Hematopoietic multipotent progenitor cell treated with erythropoietin and hydrocortisone succinate and interleukin-3 and kit ligand, for 8 days (in vitro differentiated cells): Measurements from ENCODE around the gene GCC1.
A peak's percentile ranks its signal among the peaks of the same experiment; 100 is the strongest.

Experiments
- DNase-seq: peaks from one replicate; pipeline ENCODE4 v3.0.0-alpha.2; 2015

Gene GCC1, protein sequence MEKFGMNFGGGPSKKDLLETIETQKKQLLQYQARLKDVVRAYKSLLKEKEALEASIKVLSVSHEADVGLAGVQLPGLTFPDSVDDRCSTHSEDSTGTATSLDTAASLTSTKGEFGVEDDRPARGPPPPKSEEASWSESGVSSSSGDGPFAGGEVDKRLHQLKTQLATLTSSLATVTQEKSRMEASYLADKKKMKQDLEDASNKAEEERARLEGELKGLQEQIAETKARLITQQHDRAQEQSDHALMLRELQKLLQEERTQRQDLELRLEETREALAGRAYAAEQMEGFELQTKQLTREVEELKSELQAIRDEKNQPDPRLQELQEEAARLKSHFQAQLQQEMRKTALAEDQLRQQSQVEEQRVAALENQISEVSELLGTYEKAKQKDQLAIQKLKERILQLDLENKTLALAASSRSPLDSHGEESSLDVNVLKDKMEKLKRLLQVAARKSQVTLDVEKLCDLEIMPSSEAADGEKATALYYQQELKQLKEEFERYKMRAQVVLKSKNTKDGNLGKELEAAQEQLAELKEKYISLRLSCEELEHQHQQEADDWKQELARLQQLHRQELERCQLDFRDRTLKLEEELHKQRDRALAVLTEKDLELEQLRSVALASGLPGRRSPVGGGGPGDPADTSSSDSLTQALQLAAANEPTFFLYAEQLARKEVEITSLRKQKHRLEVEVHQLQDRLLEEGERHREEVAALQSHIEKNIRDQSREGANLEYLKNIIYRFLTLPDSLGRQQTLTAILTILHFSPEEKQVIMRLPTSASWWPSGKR

DNA sequence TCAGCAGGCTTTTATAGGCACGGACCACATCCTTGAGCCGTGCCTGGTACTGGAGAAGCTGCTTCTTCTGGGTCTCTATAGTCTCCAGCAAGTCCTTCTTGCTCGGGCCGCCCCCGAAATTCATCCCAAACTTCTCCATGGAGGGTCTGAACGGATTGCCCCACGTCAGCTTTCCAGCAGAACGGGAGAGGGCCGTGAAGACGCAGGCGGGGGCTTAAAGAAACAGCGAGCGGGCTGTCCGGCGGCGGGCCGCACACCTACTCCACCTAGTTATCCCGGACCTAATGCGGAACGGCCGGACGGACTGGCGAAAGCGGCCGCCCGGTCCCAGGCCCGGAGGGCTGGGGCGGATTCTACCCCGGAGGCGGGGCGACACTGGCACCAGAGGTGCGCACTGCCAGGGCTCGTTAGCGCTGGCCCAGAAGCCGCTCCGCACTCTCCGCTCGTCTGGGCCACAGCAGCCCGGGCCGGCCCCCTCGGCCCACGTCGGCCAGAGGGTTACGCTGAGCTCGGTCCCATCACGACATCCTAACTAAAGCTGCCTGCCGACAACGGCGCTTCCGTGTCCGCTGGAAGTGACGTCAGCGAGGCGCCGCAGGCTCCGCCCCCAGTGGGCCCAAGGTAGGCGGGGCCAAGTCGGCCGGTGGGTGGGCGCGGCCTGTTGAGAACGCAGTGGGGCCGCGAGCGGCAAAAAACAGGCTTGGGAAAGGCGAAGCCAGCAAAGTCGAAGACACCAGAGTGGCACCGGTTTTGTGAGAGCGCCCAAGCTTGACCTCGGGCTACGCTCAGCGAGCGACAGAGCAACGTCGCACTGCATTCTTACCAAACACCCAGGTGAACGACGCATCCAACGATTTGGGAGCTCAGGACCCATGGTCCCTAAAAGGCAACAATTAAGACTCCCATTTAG lies at the start of gene GCC1:
Gene GCC1 (minus strand): TSS at position 553 of the 910 bp plus-strand sequence. CDS start 414 bp downstream, at position 139.
- peak; percentile 88 for DNase-seq

DNA sequence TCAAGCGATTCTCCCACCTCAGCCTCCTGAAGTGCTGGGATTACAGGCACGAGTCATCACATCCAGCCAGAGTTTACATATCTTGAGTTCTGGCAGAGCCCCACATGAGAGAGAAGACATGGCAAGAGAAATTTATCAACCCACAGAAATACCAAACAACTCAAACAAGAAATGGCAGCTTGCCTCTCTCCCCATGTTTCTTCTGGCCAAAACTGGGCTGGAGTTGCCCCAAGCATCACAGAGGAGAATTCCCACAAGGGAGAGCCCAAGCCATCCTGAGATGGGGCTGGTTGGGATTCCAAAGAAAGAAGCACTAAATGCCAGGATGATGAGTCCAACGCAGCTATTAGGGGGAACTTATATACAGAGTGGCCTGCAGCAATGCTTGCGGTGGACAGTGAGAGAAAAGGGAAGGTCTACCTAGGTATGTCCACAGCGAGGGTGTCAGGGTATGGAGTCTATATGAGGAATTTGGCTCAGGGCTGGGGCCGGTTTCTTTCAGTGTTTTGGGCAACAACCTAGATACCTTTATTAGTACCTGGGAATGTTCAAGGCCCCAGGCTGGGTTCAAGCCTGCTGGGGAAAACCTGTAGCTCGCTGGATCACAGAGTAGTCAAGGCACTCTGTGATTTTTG lies 47.0 kb upstream of the GCC1 start:
- DNase-seq, result no peak

DNA sequence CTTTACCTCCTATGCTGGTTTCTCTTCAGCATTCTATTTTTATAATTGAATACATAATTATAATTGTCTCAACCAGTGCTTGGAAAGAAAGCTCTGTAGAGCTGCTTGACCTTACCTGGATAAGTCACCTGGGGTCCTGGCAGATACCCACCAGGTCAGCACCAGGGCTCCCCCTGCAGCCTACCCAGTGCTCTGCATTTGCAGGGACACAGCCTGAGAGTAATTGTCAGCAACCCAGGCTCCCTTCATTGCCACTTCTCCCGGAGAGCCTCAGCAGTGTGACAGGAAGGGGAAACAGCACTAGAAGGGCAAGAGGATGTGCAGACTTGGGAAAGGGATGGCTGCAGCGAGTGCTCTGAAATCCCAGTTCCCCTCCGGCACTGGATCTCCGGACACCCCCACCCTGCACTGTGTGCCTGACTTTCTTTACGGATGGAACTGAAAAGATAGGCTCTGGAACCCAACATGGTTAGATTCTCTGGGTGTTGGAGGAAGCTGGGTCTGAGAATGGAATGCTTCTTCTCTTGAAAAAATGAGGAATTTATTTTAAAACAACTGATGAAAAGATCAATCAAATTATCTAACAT lies 44.0 kb upstream of the GCC1 start:
- no peak for DNase-seq

DNA sequence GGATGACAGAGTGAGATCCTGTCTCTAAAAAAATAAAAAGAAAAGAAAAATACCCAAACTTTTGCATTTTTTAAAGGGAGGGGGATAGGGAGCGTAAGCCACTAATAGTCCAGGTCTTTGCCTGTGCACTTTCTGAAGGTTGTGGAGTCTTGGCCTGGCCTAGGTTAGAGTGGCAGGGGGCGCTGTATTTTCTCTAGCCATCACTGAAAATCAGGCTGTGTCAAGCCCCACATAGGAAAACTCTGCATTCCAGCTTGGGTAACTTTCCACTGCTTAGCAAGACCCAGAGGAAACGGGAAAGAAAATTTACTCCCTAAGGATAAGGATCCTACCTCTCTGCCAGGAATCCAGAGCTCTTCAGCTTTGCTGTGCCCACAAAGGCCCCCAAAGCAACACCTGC lies 43.0 kb upstream of the GCC1 start:
- no peak for DNase-seq

DNA sequence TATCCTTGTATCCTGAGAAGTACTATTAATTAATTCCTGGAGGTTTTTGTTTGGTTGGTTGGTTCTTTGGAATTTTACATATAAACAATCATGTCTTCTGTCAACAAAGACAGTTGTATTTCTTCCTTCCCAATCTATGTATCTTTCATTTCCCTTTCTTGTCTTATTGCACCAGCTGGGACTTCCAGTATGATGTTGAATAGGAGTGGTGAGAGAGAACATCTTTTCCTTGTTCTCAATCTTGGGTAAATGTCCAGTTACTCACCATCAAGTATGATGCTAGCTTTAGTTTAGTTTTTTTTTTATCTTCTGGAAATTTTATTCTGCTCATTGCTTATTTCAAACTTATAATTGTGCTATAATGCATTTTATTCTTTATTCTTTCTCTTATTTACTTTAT lies 39.9 kb upstream of the GCC1 start:
- no peak for DNase-seq

DNA sequence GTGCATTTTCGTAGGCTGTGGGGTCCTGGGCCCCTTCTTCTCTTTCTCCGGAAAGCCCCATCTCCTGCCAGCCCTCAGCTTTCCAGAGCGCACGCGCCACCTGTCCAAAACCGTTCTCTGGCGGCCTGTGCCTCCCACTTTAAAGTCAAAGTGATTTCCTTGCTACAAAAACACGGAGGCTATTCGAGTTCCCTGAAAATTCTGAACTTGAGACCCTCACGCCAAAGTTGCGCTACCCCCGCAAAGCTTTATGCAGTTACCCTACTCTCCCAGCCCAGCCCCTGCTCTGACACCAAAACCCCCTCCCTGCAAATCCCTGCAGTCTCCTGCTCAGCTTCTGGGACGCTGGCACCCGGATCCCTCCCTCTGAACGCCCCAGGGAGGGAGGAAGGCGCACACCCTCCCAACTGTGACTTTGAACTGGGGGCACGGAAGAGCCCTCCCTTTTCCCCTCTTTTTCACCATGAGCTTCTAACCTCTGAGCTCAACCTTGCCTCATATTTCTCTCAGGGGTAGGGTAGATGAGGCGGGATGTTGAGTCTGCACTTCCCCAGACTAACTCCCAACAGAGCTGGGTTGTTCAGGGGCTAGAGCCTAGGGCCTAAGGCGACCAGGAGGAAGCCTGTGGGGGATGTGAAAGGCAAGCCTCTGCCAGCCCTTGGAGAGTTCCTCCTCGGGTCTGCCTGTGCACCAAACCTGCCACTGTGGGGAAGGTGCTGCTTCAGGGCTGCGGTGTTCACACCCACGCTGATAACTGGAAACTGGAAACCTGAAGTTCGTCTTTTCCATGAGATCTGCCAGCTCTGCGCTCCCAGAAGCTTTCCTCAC lies 35.2 kb upstream of the GCC1 start:
- DNase-seq, result no peak

DNA sequence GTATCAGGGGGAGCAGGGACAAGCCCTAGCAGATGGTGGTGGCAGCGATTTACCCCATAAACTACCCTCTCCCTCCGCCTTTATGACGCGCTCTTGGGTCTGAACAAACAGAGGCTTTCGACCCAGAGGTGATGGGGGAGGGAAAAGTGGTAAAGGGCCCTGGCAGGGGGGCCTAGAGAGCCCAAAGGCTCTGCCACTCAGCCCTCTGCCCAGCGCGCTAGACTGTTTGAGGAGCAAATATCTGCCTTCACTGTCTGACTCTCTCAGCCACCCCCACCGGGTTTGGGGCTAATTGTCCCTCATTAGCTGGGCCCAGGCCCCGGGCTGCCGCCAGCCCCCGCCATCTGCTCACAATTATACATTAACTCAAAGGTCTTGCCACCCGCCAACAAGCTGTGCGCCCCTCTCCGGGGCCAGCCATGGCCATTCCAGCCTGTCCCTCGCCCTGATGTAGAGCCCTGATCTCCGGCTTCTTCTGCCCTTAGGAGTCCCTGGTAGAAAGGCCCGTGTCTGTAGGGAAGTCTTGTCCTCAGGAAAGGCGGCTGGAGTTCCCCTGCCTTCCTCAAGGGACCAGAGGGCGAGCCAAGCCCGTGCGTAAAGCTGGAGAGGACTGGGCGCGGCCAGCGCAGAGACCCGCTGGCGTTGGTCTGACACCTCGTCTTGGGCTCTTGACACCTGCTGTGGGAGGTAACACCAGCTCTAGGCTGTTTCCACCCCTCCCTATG lies 34.4 kb upstream of the GCC1 start:
- DNase-seq, result no peak

DNA sequence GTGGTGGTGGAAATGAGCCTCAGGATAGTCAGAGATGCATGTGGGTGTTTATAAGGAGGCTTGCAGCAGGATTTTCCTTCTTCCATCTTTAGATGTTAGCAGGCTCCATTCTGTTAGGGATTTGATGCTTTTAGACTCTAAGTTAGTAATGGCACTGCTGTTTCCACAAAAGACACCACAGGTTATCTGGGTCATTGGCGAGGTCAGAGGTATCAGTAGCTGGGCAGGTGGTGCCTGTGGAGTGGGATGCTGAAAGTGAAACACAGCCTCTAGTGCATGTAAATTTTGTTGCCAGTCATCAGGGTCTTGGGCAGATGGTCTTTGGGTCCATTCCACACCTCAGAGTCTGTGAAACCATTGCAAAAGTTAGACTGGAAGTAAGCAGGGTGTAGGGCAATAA lies 33.4 kb upstream of the GCC1 start:
- DNase-seq, result no peak

DNA sequence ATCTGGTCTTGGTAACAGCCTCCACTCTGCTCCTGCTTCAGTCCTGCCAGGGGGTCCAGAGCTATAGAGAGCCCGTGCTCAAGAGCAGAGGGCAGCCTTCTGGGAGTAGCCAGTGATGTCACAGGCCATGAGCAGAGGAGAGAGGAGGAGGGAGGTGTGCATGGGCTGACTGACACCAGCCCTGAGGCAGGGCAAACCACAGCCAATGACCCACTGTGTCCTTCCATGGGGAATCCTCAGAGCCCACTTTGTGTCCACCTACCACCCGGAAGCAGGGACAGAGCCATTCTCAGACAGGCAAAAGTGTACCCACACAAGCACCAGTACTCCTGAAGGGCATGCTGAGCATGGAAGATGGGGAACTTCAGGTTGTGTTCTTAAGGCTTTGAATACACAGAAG lies 32.6 kb upstream of the GCC1 start, which contains the start of gene PAX4:
Gene PAX4 (minus strand): TSS at position 101 of the 400 bp plus-strand sequence. CDS start 2,214 bp downstream, outside the sequence.
- DNase-seq, result no peak

DNA sequence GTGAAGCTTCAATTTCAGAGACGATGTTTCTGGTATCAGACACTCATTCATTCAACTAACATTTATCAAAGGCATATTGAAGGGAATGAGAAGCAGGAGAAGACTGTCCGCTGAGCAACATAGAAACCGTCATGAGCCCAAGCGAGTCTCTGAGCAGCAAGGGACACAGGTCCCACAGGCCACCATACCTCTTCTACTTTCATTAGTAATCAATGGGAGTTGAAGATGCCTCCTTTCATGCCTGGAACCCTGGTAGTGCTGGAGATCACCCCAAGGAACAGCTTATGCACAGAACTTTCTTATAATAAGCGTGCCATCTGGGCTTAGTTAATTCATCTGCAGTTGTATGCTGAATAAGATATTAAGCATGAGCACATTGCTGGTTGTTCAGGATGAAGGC lies 31.3 kb upstream of the GCC1 start:
- no peak for DNase-seq

DNA sequence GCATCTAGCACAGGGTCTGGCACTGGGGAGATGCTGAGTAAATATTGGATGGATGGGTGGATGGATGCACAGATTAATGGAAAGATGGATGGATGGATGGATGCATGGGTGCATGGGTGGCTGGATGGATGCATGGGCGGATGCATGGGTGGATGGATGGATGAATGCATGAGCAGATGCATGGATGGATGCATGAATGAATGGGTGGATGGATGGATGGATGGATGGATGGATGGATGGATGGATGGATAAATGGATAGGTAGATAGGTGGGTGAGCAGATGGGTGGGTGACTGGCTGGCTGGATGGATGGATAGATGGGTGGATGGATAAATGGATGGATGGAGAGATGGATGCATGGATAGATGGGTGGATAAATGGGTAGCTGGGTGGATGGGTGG lies 26.9 kb upstream of the GCC1 start:
- no peak for DNase-seq

DNA sequence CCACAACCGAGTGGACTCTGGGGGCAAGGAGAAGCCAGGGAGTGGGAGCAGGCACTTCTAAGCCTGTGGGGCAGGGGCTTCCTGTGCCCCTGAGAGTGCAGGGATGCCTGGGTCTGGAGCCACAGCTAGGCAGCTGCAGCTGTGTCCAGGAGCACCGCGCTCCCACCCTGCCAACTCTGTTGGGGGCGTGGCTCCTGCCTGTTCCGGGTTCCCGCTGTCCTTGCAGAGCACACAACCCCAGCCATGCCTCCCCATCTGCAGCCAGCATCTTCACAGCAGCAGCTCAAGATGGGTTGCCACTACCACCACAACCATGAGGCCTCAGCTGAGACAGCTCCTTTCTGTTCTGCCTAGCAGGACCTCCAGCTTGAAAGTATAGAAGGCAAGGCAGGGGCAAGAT lies 23.9 kb upstream of the GCC1 start:
- no peak for DNase-seq

DNA sequence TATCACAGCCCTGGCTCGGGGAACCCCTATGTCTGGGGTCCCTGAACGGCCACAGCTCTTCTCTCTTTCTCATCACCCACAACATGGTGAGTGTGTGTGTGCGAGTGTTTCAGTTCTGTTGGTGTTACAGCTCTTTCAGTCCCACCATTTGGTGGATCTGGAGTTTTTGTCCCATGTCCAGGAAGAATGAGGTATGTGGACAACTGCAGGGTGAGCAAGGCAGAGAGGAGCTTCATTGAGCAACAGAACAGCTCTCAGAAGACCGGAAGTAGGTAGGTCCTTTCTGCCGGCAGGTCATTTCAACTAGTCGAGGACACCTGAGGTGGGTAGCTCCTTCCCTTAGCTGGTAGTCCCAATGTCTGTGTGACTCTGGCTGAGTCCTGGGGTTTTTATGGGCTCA lies 23.1 kb upstream of the GCC1 start:
- DNase-seq, result no peak

DNA sequence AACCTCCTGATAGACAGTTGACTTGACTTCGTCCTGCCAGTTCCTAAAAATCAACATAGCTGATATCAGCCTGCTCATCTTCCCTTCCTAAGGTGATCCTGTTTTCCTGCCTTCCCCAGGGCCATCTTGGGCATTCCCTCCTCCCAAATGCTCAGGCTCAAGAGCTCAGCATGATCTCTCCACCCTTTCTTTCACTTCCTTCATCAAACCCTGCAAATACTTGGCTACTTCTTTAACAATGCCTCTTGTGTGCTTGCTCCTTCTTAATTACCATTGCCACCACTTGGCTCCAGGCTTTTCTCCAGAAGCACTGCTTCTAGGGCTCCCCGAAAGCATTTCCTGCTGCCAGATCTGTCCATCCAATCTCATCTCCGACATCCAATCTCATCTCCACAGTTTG lies 15.5 kb upstream of the GCC1 start:
- no peak for DNase-seq

DNA sequence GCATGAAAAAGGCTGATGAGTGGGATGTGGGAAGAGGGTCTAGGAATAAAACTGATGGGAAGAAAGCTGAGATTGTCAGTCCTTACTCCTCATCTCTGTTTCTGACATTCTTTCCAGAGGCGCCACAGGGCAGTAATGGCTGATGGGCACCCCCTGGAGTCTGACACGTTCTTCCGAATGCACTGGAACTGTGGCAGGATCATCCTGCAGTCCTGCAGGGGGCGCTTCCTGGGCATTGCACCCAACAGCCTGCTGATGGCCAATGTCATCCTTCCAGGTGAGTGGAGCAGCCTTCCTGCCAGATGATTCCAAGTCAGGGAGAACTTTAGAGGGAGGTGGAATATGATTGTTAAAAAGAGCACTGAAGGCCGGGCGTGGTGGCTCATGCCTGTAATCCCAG lies 12.9 kb upstream of the GCC1 start:
- DNase-seq, result no peak

DNA sequence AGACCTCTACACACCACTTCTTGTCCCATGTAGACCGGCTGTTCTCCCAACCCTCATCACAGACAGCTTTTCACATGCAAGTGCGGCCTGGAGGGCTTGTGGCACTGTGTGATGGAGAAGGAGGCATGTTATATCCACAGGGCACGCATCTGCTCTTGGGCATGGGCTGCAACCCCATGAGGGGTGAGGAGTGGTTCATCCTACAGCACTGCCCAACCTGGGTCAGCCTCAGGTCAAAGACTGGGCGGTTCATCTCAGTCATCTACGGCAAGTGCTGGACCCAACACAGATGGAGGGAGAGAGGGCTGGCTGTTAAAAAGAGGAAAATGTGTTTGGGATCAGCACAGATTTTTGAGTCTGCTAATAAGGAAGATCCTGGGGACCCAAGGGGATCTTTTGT lies 10.3 kb upstream of the GCC1 start:
- no peak for DNase-seq

DNA sequence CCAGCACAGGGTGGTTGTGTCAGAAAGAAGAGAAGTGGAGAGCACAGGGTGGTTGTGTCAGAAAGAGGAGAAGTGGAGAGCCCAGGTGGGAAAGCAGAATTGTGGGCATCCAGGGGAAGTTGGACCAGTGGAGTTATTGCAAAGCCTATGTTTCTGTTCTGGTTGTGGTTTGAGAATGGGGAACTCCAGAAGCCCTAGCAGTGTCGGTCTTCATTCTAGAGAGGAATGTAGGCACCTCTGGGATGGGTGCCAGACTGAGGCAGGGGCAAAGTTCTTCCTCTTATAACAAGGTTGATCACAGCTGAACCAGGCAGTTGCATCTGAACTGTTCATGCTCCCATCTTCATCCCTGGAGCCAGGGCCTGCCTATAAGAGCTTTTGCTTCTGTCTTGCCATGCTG lies 9.1 kb upstream of the GCC1 start:
- DNase-seq, result no peak

DNA sequence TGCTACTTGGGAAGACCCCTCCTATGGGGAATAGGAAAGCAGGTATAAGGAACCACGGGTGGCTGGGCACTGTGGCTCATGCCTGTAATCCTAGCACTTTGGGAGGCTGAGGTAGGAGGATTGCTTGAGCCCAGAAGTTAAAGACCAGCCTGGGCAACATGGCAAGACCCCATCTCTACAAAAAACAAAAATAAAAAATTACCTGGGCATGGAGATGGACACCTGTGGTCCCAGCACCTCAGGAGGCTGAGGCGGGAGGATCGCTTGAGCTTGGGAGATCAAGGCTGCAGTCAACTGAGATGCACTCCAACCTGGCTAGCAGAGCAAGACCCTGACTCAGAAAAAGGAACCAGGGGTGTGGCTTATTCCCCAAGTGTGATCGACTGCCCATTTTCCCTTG lies 7.2 kb upstream of the GCC1 start:
- no peak for DNase-seq

DNA sequence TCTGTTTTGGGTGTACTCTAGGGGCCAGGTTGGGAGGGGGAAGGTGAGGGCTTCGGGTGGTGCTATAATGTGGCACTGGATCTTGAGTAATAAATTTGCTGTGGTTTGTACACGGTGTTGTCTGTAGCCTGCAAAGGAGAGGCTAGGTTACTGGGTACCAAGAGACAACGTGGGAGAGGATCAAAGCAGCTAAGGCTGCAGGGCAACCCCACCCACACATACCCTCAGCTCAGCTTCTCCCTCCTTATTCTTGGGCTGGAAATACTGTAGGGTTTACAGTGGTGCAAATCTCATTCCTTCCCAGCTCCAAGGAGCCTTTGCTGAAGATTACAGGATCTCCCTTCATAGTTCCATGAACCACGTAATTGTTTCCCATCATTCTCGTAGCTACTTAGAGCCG lies 6.2 kb upstream of the GCC1 start:
- no peak for DNase-seq

DNA sequence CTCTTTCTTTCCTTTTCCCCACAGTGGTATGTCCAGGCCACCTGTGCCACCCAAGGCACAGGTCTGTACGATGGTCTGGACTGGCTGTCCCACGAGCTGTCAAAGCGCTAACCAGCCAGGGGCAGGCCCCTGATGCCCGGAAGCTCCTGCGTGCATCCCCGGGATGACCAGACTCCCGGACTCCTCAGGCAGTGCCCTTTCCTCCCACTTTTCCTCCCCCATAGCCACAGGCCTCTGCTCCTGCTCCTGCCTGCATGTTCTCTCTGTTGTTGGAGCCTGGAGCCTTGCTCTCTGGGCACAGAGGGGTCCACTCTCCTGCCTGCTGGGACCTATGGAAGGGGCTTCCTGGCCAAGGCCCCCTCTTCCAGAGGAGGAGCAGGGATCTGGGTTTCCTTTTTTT lies 5.8 kb upstream of the GCC1 start:
- no peak for DNase-seq

DNA sequence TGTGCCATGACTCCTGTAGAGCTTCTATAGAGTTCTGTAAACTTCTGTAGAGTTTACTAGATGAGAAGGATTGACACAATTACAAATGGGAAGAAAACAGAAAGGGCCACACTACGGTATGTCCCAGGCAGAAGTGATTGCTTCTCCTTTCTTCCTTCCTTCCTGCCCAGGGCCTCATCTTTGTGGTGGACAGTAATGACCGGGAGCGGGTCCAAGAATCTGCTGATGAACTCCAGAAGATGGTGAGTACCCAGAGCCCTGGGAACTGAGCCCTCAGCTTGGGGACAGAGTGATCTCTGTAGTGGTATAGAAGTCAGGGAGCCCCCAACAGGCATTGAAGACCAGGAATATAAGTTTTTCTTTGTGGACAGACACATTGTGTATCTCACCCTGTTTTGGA lies 4.5 kb upstream of the GCC1 start:
- no peak for DNase-seq
